DMS79 treated with DMSO at 0.1 percent for 48 hours (cell line): Measurements from ENCODE around the gene CDCA7.
"Not testable (repeated sequence)": the region's sequence is repeated elsewhere in the genome, so short reads cannot be mapped to it uniquely, and the experiment has no call there.

Experiments
- DNase-seq: peaks from one replicate; lab custom pipeline; 2025; lab: John Stamatoyannopoulos, UW

Gene CDCA7

GRCh38 chr2:173404841-173405750, 50.4 kb downstream of the CDCA7 start:
- DNase-seq = no peak

GRCh38 chr2:173407176-173407575, 52.5 kb downstream of the CDCA7 start:
- DNase-seq = no peak

- DNase-seq = no peak
These were observed 53.0 kb downstream of the CDCA7 start for GRCh38 chr2:173407646-173408045.

GRCh38 chr2:173410579-173410978, 55.9 kb downstream of the CDCA7 start:
- DNase-seq = no peak

GRCh38 chr2:173412628-173413027, 58.0 kb downstream of the CDCA7 start:
- DNase-seq = no peak

- DNase-seq = no peak
These were observed 60.2 kb downstream of the CDCA7 start for GRCh38 chr2:173414823-173415322.

GRCh38 chr2:173415431-173416381, 61.0 kb downstream of the CDCA7 start:
- DNase-seq = no peak

- DNase-seq = not testable (repeated sequence)
These were observed 61.9 kb downstream of the CDCA7 start for GRCh38 chr2:173416415-173417152.

GRCh38 chr2:173417341-173417740, 62.7 kb downstream of the CDCA7 start:
- DNase-seq = no peak

- no peak for DNase-seq
These were observed 63.1 kb downstream of the CDCA7 start for GRCh38 chr2:173417802-173418201.
